Measurements from ENCODE around the gene CNTNAP5. TPM values are rescaled to one million over a fixed set of nuclear protein-coding genes. Genes with fewer than 3 reads are reported as not detected.

The CNTNAP5 gene
- total RNA-seq, 1 donor from 2014 or later, result 0.56 TPM

DNA sequence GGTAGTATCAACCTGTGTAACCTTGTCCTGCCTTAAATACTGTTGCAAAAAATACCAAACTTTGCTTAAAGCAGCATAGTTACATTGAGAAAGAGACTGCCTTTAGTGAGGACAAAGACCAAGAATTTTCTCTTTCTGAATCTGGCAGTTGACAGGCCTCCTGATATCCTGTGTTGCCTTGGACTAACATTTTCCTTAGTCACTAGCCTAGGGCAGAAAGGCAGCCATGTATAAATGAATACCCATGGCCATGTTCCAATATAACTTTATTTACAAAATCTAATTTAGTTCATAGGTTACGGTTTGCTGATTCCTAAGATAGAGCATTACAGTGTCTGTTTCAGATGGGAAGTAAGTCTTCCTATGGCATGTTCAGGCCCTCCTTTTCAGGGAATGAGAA is 895.4 kb downstream of the CNTNAP5 start:
- DNase-seq (ENCODE audit: low read depth, low spot score), result no peak
- H3K4me1 Mint-ChIP-seq, result no peaks in the 10 kb centered on the region
- H3K27me3 Mint-ChIP-seq (ENCODE audit: low read depth), result no peaks in the 10 kb centered on the region
- H3K4me3 Mint-ChIP-seq, result no peak overlapping the region
- TF ChIP-seq, protein P1, sequence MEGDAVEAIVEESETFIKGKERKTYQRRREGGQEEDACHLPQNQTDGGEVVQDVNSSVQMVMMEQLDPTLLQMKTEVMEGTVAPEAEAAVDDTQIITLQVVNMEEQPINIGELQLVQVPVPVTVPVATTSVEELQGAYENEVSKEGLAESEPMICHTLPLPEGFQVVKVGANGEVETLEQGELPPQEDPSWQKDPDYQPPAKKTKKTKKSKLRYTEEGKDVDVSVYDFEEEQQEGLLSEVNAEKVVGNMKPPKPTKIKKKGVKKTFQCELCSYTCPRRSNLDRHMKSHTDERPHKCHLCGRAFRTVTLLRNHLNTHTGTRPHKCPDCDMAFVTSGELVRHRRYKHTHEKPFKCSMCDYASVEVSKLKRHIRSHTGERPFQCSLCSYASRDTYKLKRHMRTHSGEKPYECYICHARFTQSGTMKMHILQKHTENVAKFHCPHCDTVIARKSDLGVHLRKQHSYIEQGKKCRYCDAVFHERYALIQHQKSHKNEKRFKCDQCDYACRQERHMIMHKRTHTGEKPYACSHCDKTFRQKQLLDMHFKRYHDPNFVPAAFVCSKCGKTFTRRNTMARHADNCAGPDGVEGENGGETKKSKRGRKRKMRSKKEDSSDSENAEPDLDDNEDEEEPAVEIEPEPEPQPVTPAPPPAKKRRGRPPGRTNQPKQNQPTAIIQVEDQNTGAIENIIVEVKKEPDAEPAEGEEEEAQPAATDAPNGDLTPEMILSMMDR (conservative IDR thresholded peaks at IDR 0.05), result no peak
- peaks cover 2% of the 10 kb centered on the region for H3K36me3 Mint-ChIP-seq (ENCODE audit: low read depth)
- no peak overlapping the region for H3K27ac Mint-ChIP-seq (ENCODE audit: unreplicated experiment)
- peaks cover 8% of the 10 kb centered on the region for H3K9me3 Mint-ChIP-seq

DNA sequence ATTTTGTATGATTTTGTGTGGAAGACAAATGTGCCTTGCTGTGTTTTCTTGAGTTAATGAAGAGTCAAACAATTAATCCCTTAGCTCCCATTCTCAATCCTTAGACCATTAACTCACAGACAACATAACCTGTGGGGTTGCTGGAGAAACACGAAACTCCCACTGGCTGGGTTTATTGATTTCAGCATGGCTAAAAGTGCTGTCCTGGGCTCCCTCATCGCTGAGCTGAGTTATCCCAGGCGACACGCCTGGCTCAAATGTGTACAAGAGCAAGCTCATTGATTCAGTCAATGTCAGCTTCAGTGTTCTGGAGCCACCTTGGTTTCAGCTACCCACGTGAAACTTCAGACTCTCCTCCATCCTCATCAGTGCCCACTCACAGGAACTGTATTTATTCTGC is 896.1 kb downstream of the CNTNAP5 start:
- H3K4me1 Mint-ChIP-seq, result no peaks in the 10 kb centered on the region
- H3K9me3 Mint-ChIP-seq, result peaks cover 8% of the 10 kb centered on the region
- H3K27ac Mint-ChIP-seq (ENCODE audit: unreplicated experiment), result no peak overlapping the region
- peaks cover 2% of the 10 kb centered on the region for H3K36me3 Mint-ChIP-seq (ENCODE audit: low read depth)
- TF ChIP-seq, protein P1 (conservative IDR thresholded peaks at IDR 0.05), result no peak
- no peak for DNase-seq (ENCODE audit: low read depth, low spot score)
- no peak overlapping the region for H3K4me3 Mint-ChIP-seq
- H3K27me3 Mint-ChIP-seq (ENCODE audit: low read depth), result no peaks in the 10 kb centered on the region

DNA sequence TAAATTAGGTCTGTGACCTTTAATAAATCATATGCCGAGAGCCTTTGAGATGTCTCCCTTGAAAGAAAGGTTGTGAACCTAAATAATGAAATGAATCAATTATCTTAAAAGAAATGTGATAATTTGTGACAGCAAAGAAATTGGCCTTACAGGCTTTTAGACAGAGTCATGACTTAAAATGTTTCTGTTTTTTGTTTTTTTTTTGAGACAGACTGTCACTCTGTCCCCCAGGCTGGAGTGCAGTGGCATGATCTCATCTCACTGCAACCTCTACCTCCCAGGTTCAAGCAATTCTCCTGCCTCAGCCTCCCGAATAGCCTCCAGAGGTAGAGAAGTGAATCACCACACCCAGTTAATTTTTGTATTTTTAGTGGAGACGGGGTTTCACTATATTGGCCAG is 898.0 kb downstream of the CNTNAP5 start:
- TF ChIP-seq, protein P1 (conservative IDR thresholded peaks at IDR 0.05), result no peak
- peaks cover 10% of the 10 kb centered on the region for H3K9me3 Mint-ChIP-seq
- DNase-seq (ENCODE audit: low read depth, low spot score), result no peak

GRCh38 chr2:124933883-124934282 is 908.8 kb downstream of the CNTNAP5 start:
- TF ChIP-seq, protein P1 (conservative IDR thresholded peaks at IDR 0.05), result no peak
- no peak for DNase-seq (ENCODE audit: low read depth, low spot score)
- Mint-ChIP-seq H3K27ac (ENCODE audit: unreplicated experiment) (no peak overlapping the region), H3K27me3 (ENCODE audit: low read depth) (no peaks in the 10 kb centered on the region), H3K4me3 (no peak overlapping the region), H3K4me1 (no peaks in the 10 kb centered on the region), H3K9me3 (no peaks in the 10 kb centered on the region), H3K36me3 (ENCODE audit: low read depth) (no peaks in the 10 kb centered on the region)

More for the DNA sequence above, 898.0 kb downstream of the CNTNAP5 start:
- Mint-ChIP-seq H3K4me1 (no peaks in the 10 kb centered on the region), H3K4me3 (no peak overlapping the region), H3K27ac (ENCODE audit: unreplicated experiment) (no peak overlapping the region), H3K36me3 (ENCODE audit: low read depth) (peaks cover 6% of the 10 kb centered on the region), H3K27me3 (ENCODE audit: low read depth) (no peaks in the 10 kb centered on the region)

DNA sequence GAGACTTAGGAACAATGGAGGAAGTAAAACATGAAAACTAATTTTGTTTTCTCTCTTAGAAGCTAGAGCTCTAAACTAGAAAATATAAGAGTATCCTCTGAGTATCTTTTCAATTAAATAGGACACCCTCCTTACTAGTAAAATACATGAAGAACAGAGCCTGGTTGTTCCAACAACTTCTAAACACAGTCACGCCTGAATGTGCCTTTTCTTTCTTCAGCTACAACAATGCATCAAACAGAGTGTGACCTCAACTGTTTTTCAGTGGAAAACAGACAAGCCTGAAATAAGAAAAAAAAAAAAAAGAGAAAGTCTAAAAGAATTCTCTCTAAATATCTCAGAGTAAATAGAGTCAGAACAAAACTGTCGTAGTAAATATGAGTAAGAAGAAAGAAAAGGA is 928.8 kb downstream of the CNTNAP5 start:
- Mint-ChIP-seq H3K27me3 (ENCODE audit: low read depth) (no peaks in the 10 kb centered on the region), H3K27ac (ENCODE audit: unreplicated experiment) (no peak overlapping the region), H3K4me3 (no peak overlapping the region), H3K4me1 (peaks cover 20% of the 10 kb centered on the region), H3K36me3 (ENCODE audit: low read depth) (no peaks in the 10 kb centered on the region), H3K9me3 (no peaks in the 10 kb centered on the region)
- TF ChIP-seq, protein P1 (conservative IDR thresholded peaks at IDR 0.05), result no peak
- no peak for DNase-seq (ENCODE audit: low read depth, low spot score)

- Mint-ChIP-seq H3K9me3 (peaks cover 3% of the 10 kb centered on the region), H3K4me1 (peaks cover 1% of the 10 kb centered on the region), H3K27ac (ENCODE audit: unreplicated experiment) (no peak overlapping the region), H3K27me3 (ENCODE audit: low read depth) (no peaks in the 10 kb centered on the region), H3K36me3 (ENCODE audit: low read depth) (no peaks in the 10 kb centered on the region), H3K4me3 (no peak overlapping the region)
- DNase-seq (ENCODE audit: low read depth, low spot score), result no peak
- TF ChIP-seq, protein P1 (conservative IDR thresholded peaks at IDR 0.05), result no peak
Observed at GRCh38 chr2:124959581-124959980, 934.5 kb downstream of the CNTNAP5 start.
